GM21423 (cell line): ENCODE measurements around the gene CRTC2.
"Not testable (repeated sequence)": the region's sequence is repeated elsewhere in the genome, so short reads cannot be mapped to it uniquely, and the experiment has no call there.

Experiments
- ATAC-seq: cut with Tn5 transposase; IDR thresholded peaks from one replicate; pipeline ENCODE4 v1.9.1; 2021; ENCODE audit warnings: mild to moderate bottlenecking, moderate library complexity; ENCODE audit not compliant: unreplicated experiment

The CRTC2 gene

GRCh38 chr1:153958111-153958960 lies at the start of gene CRTC2:
CRTC2 (minus strand) TSS chr1:153958612; CDS start chr1:153958497, 115 bp downstream.
- peak; percentile 73 for ATAC-seq

DNA sequence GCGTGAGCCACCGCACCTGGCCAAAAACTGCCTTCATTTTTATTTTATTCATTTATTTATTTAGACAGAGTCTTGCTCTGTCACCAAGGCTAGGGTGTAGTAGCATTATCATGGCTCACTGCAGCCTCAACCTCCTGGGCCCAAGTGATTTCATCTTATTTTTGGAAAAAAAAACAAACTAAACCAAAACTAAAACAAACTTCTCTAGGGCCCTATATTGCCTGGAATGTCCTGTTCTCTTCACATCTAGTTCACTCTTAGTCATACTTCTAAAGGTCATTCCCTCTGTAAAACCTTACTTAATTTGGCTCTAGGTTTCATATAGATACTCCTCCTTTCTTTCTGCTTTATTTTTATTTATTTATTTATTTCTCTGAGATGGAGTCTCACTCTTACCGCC lies 47.7 kb upstream of the CRTC2 start:
- ATAC-seq = no peak

- no peak for ATAC-seq
These were observed 42.0 kb upstream of the CRTC2 start for GRCh38 chr1:154000420-154000819.

DNA sequence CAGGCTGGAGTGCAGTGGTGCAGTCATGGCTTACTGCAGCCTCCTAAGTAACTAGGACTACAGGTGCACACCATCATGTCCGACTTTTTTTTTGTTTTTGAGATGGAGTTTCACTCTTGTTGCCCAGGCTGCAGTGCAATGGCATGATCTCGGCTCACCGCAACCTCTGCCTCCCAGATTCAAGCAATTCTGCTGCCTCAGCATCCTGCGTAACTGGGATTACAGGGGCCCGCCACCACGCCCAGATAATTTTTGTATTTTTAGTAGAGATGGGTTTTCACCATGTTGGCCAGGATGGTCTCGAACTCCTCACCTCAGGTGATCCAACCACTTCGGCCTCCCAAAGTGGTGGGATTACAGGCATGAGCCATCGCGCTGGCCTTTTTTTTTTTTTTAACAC lies 38.5 kb upstream of the CRTC2 start:
- ATAC-seq = not testable (repeated sequence)

DNA sequence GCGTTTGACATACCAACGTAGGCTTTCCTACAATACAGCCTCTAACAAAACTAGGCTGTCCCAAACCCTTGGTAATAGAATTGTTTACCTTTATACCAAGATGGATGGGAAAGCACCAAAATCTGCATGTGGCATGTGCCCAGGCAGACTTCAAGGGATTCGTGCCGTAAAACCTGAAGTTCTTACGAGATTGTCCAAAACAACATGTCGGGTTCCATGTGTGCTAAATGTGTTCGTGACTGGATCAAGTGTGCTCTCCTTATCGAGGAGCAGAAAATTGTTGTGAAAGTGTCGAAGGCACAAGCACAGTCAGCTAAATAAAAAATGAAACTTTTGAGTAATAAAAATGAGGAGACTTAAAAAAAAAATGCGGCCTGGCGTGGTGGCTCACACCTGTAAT lies 37.2 kb upstream of the CRTC2 start:
- no peak for ATAC-seq

DNA sequence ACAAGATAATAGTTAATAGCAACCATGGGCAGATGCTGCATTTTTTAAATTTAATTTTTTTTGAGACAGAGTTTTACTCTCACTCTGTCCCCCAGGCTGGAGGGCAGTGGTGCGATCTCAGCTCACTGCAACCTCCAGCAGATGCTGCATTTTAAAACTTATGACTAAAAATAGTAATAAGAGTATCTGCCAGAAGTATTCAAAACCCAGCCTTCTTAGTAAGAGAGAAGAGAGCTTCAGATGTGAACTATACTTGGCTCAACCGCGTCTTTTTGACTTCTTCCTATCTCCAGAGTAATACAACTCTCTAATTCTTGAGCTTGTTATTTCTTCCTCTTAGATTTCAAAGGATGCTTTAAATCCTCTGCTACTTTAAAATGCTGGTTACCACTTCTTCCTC lies 36.8 kb upstream of the CRTC2 start:
- no peak for ATAC-seq

- ATAC-seq = no peak
These were observed 33.4 kb upstream of the CRTC2 start for GRCh38 chr1:153991806-153992205.

DNA sequence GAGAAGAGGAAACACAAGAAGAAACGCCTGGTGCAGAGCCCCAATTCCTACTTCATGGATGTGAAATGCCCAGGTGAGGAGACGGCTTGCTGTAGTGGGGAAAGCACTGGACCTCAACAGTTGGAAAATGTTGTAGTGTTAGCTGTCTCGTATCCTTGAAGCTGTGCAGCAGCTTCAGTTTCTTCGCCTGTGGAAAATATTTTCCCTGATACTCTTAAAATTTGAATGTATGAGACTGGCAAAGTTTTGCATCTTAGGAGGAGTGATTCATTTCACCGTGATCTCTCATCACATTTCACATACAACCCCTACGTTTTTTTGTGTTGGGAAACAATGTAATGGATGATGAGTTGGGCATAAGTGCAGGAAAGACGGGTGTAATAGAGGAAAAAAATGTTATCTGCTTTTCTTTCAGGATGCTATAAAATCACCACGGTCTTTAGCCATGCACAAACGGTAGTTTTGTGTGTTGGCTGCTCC lies 32.8 kb upstream of the CRTC2 start:
- no peak for ATAC-seq

- peak; percentile 73 for ATAC-seq
These were observed 32.2 kb upstream of the CRTC2 start, which contains the start of gene RPS27 for GRCh38 chr1:153990468-153991150. RPS27 (plus strand) TSS chr1:153990762; CDS start chr1:153990797, 35 bp downstream.

DNA sequence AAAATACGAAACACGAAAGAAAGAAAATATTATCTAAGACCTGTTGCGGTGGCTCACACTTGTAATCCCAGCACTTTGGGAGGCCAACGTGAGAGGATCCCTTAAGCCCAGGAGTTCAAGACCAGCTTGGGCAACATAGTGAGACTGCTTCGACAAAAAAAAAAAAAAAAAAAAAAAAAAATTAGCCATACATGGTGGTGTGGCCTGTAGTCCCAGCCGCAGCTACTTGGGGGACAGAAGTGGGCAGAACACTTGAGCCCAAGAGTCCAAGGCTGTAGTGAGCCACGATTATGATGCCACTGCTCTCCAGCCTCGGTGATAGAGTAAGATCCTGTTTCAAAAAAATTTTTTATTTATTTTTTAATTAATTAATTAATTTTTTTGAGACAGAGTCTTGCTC lies 29.2 kb upstream of the CRTC2 start:
- ATAC-seq = no peak

DNA sequence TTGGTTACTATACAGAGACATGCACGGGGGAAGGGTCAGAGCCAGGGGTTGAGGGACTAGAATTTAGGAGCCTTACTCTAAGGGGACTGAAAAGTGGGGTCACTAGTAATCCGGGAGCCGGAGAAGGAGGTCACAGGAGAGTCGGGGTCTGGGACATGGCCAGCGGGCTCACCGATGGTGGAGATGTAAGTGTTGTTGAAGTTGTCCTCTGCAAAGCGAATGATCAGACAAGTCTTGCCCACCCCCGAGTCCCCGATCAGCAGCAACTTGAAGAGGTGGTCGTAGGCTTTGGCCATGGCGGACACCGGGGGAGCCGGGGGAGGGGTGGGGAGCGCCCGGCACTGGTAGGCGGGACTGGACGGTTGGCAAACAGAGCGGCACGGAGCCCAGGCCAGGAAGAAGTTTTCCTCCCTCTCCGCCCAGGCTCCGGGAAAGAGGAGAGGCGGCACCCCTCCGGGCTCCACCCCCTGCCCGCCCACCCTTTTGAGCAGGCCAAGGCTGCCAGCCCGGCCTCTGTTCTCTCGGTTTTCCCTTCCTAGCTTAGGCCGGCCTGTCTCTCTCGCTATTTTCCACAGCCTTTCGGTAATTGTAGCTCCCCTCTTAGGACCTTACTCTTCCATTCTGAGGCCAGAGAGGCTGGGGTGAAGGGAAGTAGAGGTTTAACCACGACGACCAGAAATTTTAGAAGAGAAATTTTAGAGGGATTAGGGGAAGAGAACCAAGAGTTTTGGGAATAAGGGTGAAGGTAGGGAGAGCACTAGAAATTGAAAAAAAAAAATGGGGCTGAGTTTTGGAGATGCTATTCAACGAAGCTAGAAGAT lies 27.7 kb upstream of the CRTC2 start, which contains the start of gene RAB13:
Gene RAB13, minus strand, starts transcription at position 399 of the 821 bp plus-strand sequence. Its CDS starts 103 bp downstream, at position 296.
- no peak for ATAC-seq

DNA sequence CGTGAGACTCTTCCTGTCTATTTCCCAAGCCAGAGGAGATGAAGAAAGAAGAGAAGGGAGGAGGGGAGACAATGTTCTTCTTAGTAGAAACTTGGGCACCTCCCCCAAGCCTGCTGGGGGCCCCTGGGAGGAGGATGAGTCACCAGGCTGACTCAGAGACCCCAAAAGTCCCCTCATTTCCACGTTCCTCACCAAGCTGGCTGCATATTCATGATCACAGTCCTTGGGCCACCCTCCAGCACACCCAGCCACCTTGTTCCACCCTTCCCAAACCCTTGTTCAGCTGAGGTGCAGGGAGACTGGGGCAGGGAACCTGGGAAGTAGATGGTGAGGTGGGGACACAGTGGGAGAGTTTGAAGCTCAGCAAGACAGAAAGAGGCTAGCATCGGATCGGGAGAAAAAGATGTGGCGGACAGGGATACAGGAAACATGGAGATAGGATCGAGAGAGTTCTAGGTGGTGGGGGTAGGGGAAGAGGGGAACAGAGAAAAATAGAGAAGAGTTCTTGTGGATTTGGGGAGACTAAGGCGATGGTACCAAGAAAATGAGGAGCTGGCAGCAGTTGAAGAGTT lies 27.0 kb upstream of the CRTC2 start:
- no peak for ATAC-seq

DNA sequence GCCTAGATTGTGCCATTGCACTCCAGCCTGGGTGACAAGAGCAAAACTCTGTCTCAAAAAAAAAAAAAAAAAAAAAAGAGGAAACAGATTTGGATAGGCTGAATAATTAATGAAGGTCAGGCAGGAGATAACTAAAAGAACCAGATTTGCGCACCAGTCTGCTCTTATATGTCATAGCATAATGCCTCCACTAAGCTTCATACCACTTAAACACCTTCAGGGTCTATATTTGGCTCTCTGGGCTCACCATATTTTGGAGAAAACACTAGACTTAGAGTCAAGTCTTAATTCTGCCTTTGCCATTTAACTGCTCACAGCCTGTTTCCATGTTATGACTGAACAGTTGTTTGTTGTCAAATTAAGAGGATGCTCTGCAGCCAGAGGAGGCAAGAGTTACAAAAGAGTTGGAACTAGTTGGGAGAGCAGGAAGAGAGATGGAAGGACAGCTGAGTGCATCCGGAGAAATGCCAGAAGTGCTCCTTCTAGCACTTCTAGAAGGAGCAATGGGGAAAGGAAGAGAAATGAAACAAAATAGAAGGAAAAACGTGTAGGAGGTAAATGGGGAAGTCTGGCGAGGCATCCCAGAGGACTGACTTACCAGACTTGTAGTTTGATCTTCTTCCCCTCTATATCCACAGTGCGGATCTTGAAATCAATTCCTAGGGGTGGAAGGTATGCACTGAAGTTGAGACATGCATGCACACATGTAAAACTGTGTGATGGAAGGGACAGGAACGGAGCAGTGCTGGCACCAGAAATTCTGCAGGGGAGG lies 25.9 kb upstream of the CRTC2 start:
- no peak for ATAC-seq

GRCh38 chr1:153981735-153982134 lies 23.3 kb upstream of the CRTC2 start:
- not testable (repeated sequence) for ATAC-seq

- ATAC-seq = not testable (repeated sequence)
These were observed 20.7 kb upstream of the CRTC2 start for GRCh38 chr1:153979091-153979490.

DNA sequence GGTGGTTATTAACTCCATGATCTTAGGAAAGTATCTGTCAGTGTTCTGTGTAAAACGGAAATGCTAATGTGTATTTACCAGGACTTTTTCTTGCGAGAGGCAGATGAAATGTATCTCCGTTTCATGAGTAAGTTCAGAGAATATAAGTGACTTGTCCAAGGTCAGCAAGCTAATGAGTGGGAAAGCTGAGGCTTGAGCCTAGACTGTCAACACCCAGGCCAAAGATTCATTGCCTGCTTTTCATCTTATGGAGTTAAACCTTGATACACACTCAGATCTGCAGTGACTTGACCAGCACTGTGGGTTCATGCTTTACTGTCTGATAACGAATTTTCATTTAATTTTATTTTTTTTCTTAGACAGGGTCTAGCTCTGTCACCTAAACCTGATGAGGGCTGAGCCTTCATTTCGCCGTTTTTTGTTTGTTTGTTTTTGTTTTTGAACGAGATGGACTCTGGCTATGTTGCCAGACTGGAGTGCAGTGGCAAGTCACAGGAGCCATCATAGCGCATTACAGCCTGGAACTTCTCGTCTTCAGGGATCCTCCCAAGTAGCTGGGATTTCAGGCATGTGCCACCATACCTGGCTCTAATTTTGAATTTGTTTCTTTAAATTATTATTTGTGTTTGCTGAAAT lies 20.0 kb upstream of the CRTC2 start:
- no peak for ATAC-seq

DNA sequence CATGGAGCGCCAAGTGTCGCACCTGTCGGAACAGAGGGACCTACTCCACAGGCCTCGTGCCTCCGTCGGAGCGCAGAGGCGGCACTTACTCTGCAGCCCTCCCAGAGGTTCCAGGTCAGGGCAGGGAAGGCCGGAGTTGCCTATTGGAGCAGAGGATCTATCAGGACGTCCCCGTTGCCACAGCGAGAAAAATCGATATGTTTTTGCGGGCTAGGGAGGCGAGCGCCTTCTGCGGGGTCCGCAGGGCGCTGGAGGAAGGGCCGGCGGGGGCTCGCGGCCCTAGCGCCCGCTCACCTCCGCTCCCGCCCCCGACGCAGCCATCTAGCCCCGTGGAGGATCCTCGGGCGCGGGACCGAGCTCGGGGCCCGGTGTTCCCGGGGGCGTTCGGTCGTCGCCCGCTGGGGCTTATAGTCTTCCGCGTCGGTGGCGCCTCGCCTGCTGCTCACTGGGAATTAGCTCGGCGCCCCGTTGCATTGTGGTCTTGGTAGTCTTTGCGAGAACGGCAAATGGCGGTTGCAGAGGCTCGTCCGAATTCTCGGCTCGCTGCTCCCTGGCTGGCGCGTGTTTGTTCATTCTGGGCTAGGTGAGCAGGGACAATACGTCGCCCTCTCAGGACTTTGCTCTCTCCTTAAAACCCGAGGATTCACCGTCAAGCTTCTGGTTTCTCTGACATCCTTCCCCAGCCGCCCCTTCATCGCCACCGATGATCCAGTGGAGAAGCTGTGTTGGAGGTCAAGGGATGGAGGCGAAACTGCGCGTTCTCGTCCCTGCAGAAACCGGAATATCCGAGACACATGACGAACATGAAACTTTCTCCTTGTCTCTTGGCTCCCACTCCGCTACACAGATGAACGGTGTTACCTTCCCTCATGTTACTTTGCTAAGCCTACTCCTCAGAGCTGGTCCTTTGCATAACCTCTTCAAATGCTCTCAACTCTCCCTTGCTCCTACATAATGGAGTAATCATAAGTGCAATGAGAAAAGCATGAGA lies 19.1 kb upstream of the CRTC2 start, which contains the start of gene JTB:
Gene JTB, minus strand, starts transcription at position 425 of the 991 bp plus-strand sequence. Its CDS starts 422 bp downstream, at position 3.
- peak; percentile 75 for ATAC-seq

- no peak for ATAC-seq
These were observed 18.4 kb upstream of the CRTC2 start for GRCh38 chr1:153976819-153977249.
